H9 (cell line): Measurements from ENCODE around the gene DAPK2. TPM values are rescaled to one million over a fixed set of nuclear protein-coding genes. Genes with fewer than 3 reads are reported as not detected.

Source experiments
- DNase-seq: peaks from one replicate; pipeline ENCODE4 v3.0.0-alpha.2; 2017
- H2AFZ ChIP-seq: one replicate; pipeline ENCODE4 v1.6.1; 2013; ENCODE audit warnings: mild to moderate bottlenecking, low read length, control low read depth, moderate library complexity
- H2AK5ac ChIP-seq: 2 replicates; pipeline ENCODE4 v1.6.1; 2013; ENCODE audit warnings: low read length, control low read depth, mixed read lengths; ENCODE audit not compliant: insufficient read length
- H2BK120ac ChIP-seq: one replicate; pipeline ENCODE4 v1.6.1; 2013; ENCODE audit warnings: low read depth, mild to moderate bottlenecking, low read length, control low read depth, inconsistent platforms; ENCODE audit not compliant: poor library complexity, severe bottlenecking
- H2BK12ac ChIP-seq: 2 replicates; pipeline ENCODE4 v1.6.1; 2013; ENCODE audit warnings: low read length, control low read depth, mixed read lengths, low read depth; ENCODE audit not compliant: insufficient read length
- H2BK15ac ChIP-seq: 2 replicates; pipeline ENCODE4 v1.6.1; 2013; ENCODE audit warnings: low read depth, low read length, control low read depth
- H2BK20ac ChIP-seq: one replicate; pipeline ENCODE4 v1.6.1; 2013; ENCODE audit warnings: low read depth, mild to moderate bottlenecking, low read length, control low read depth, inconsistent platforms; ENCODE audit not compliant: poor library complexity, severe bottlenecking
- H2BK5ac ChIP-seq: 2 replicates; pipeline ENCODE4 v1.6.1; 2013; ENCODE audit warnings: low read length, control low read depth, mixed read lengths; ENCODE audit not compliant: insufficient read length
- H3K14ac ChIP-seq: 2 replicates; pipeline ENCODE4 v1.6.1; 2013; ENCODE audit warnings: low read length, control low read depth; ENCODE audit not compliant: insufficient read depth
- H3K18ac ChIP-seq: 2 replicates; pipeline ENCODE4 v1.6.1; 2013; ENCODE audit warnings: low read depth, mild to moderate bottlenecking, mixed read lengths, low read length, control low read depth; ENCODE audit not compliant: insufficient read length
- H3K23ac ChIP-seq: 2 replicates; pipeline ENCODE4 v1.6.1; 2013; ENCODE audit warnings: low read length, control low read depth, mixed read lengths, low read depth; ENCODE audit not compliant: insufficient read length
- H3K23me2 ChIP-seq: 2 replicates; pipeline ENCODE4 v1.6.1; 2013; ENCODE audit warnings: low read depth, mild to moderate bottlenecking, mixed read lengths, low read length, control low read depth; ENCODE audit not compliant: insufficient read length, poor library complexity, severe bottlenecking
- H3K27ac ChIP-seq: 2 replicates; pipeline ENCODE4 v1.5.1; 2013; ENCODE audit warnings: low read length, control low read depth, mixed read lengths, low read depth; ENCODE audit not compliant: insufficient read length
- H3K27me3 ChIP-seq: 2 replicates; pipeline ENCODE4 v1.6.1; 2013; ENCODE audit warnings: low read length, control low read depth, inconsistent platforms; ENCODE audit not compliant: insufficient read depth
- H3K4ac ChIP-seq: 2 replicates; pipeline ENCODE4 v1.6.1; 2013; ENCODE audit warnings: low read depth, mild to moderate bottlenecking, control low read depth, inconsistent platforms, low read length, moderate library complexity
- H3K4me1 ChIP-seq: 2 replicates; pipeline ENCODE4 v1.6.1; 2013; ENCODE audit warnings: low read length, control low read depth, inconsistent platforms; ENCODE audit not compliant: insufficient read depth
- H3K4me2 ChIP-seq: 2 replicates; pipeline ENCODE4 v1.6.1; 2013; ENCODE audit warnings: low read length, control low read depth, mixed read lengths; ENCODE audit not compliant: insufficient read length, insufficient read depth
- H3K56ac ChIP-seq: 2 replicates; pipeline ENCODE4 v1.6.1; 2013; ENCODE audit warnings: low read depth, mild to moderate bottlenecking, mixed read lengths, low read length, control low read depth; ENCODE audit not compliant: insufficient read length
- H3K79me1 ChIP-seq: 2 replicates; pipeline ENCODE4 v1.6.1; 2013; ENCODE audit warnings: low read depth, mild to moderate bottlenecking, moderate library complexity, low read length, control low read depth, inconsistent platforms; ENCODE audit not compliant: insufficient read depth, poor library complexity, severe bottlenecking
- H3K79me2 ChIP-seq: 2 replicates; pipeline ENCODE4 v1.6.1; 2013; ENCODE audit warnings: low read length, control low read depth, inconsistent platforms; ENCODE audit not compliant: insufficient read depth
- H3K9ac ChIP-seq: 2 replicates; pipeline ENCODE4 v1.6.1; 2013; ENCODE audit warnings: low read length, control low read depth, mixed read lengths; ENCODE audit not compliant: insufficient read length; ENCODE audit errors: extremely low read depth
- H3K9me3 ChIP-seq: one replicate; pipeline ENCODE4 v1.6.1; 2013; ENCODE audit warnings: low read depth, low read length, inconsistent platforms; ENCODE audit not compliant: control insufficient read depth
- H3T11ph ChIP-seq: one replicate; pipeline ENCODE4 v1.6.1; 2013; ENCODE audit warnings: mild to moderate bottlenecking, low read length, control low read depth, inconsistent platforms
- H4K20me1 ChIP-seq: one replicate; pipeline ENCODE4 v1.6.1; 2013; ENCODE audit not compliant: control insufficient read depth, insufficient read length, insufficient read depth
- H4K5ac ChIP-seq: 2 replicates; pipeline ENCODE4 v1.6.1; 2013; ENCODE audit warnings: low read depth, mild to moderate bottlenecking, mixed read lengths, low read length, control low read depth; ENCODE audit not compliant: insufficient read length
- H4K8ac ChIP-seq: replicated peaks from 2 replicates; pipeline ENCODE4 v1.6.1; 2013; ENCODE audit warnings: low read length, control low read depth, mixed read lengths, low read depth; ENCODE audit not compliant: insufficient read length
- H4K91ac ChIP-seq: 2 replicates; pipeline ENCODE4 v1.6.1; 2013; ENCODE audit warnings: low read depth, mild to moderate bottlenecking, moderate library complexity, mixed read lengths, low read length, control low read depth; ENCODE audit not compliant: insufficient read length
- H3K27ac Mint-ChIP-seq, 3 experiments: 2 replicates in 2 of 3; 3 replicates in 1 of 3; pipeline ENCODE4 v1.8.0; 2020 to 2021; ENCODE audit warnings: mixed read lengths in 3 of 3, mild to moderate bottlenecking in 1 of 3, moderate library complexity in 1 of 3
- H3K27me3 Mint-ChIP-seq: 2 replicates; pipeline ENCODE4 v1.8.0; 2021; ENCODE audit warnings: low read depth, mild to moderate bottlenecking, moderate library complexity, mixed read lengths
- H3K36me3 Mint-ChIP-seq, 3 experiments: 2 replicates in 2 of 3; 3 replicates in 1 of 3; pipeline ENCODE4 v1.8.0; 2020 to 2021; ENCODE audit warnings: low read depth in 3 of 3, mixed read lengths in 3 of 3; ENCODE audit not compliant: insufficient read depth in 1 of 3
- H3K4me1 Mint-ChIP-seq, 2 experiments: 2 replicates each; pipeline ENCODE4 v1.8.0; 2020; ENCODE audit warnings: mixed read lengths in 2 of 2
- H3K4me3 Mint-ChIP-seq, 2 experiments: 2 replicates in 1 of 2; 3 replicates in 1 of 2; pipeline ENCODE4 v1.8.0; 2020 to 2021; ENCODE audit warnings: mild to moderate bottlenecking in 2 of 2, mixed read lengths in 2 of 2, moderate library complexity in 1 of 2
- H3K9me3 Mint-ChIP-seq, 2 experiments: 2 replicates in 1 of 2; 3 replicates in 1 of 2; pipeline ENCODE4 v1.8.0; 2020; ENCODE audit warnings: mild to moderate bottlenecking in 2 of 2, mixed read lengths in 2 of 2, moderate library complexity in 1 of 2
- CTCF ChIP-seq: fragments of 200-600 bp; sonication (generic); conservative IDR thresholded peaks from 3 replicates; pipeline ENCODE4 v1.8.0; 2021; ENCODE audit warnings: antibody characterized with exemption, mild to moderate bottlenecking
- WGBS: extraction: QIAGEN DNeasy Blood & Tissue Kit; methylation state at CpG from one replicate; pipeline ENCODE4 v1.1.7; 2013; ENCODE audit warnings: missing lambda C conversion rate, low lambda C conversion rate, mixed read lengths; ENCODE audit not compliant: insufficient read length; ENCODE audit errors: extremely low coverage; 5-methylcytosine and 5-hydroxymethylcytosine counted together
- total RNA-seq: library from RNA; stranded (reverse); gene quantifications from 2 replicates; pipeline ENCODE4 v1.2.1, GENCODE V29; 2021

The DAPK2 gene
- total RNA-seq, 1 experiment from 2014 or later = 3.5 TPM

DNA sequence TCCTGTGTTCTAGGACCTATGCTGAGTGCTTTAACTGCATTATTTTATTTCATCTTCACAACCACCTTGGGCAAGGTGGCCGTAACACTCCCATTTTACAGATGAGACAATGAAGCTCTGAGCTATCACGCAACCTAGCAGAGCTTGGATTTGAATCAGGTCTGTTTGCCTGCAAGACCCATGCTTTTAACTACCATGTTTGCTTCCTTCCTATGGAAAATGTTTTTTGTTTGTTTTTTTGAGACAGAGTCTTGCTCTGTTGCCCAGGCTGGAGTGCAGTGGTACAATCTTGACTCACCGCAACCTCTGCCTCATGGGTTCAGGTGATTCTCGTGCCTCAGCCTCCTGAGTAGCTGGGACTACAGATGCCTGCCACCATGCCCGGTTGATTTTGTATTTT lies 187.8 kb downstream of the DAPK2 start:
- Mint-ChIP-seq H3K27me3 (no peaks in the 10 kb centered on the region; the same call in 1 of the 2 replicates), H3K4me1 (peaks cover 0 to 6% of the 10 kb centered on the region in 2 experiments; a peak in 1 of 4 replicates), H3K4me3 (no peak overlapping the region), H3K9me3 (no peaks in the 10 kb centered on the region), H3K36me3 (no peaks in the 10 kb centered on the region), H3K27ac (no peak overlapping the region)
- Histone ChIP-seq H3K27me3 (no peaks in the 10 kb centered on the region), H3K9ac (no peak overlapping the region), H3K4me2 (no peak overlapping the region), H2BK120ac (no peak overlapping the region), H2BK12ac (no peak overlapping the region), H2AFZ (no peak overlapping the region), H3K79me2 (no peaks in the 10 kb centered on the region), H3K14ac (no peak overlapping the region), H3K4me1 (no peaks in the 10 kb centered on the region), H3K56ac (no peak overlapping the region), H3T11ph (no peak overlapping the region), H2BK15ac (no peak overlapping the region), H2BK20ac (no peak overlapping the region), H3K27ac (no peak overlapping the region), H4K8ac (no peak overlapping the region), H3K79me1 (no peaks in the 10 kb centered on the region), H3K23me2 (no peaks in the 10 kb centered on the region), H3K4ac (no peak overlapping the region), H4K20me1 (no peaks in the 10 kb centered on the region), H4K91ac (no peak overlapping the region), H2AK5ac (no peak overlapping the region), H4K5ac (no peak overlapping the region), H3K18ac (no peak overlapping the region), H3K9me3 (no peaks in the 10 kb centered on the region), H3K23ac (no peak overlapping the region), H2BK5ac (no peak overlapping the region)
- DNase-seq = no peak
- no CpG with 5 or more reads among the region's 5 CpGs for WGBS
- no peak for TF ChIP-seq CTCF
